GM12801 (cell line): Measurements from ENCODE around the gene INTU.

ENCODE experiments used
- TF ChIP-seq, protein P1 (sequence below): IDR thresholded peaks from one replicate; pipeline ENCODE4 v1.5.1; 2011; ENCODE audit warnings: control low read depth; ENCODE audit not compliant: insufficient read length; ENCODE audit errors: extremely low read depth

Gene INTU

DNA sequence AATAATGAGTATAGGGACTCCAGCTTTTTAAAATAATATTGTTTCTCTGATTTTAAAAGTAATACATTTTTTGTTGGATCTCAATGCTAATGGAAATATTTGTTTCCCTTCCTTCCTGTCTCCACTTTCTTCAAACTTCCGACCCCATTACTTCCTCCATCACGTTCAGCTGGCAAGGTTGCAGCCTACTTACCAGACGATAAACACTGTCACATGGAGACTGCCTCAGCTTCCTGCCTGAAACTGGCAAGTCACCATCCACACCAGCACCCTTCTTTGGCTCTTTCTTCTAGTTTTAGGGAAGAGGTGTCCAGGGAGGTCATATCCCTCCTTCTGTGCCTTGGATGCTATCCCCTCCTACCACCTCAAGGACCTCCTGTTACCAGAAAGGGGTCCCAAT lies 3.4 kb upstream of the INTU start:
- TF ChIP-seq, protein P1, sequence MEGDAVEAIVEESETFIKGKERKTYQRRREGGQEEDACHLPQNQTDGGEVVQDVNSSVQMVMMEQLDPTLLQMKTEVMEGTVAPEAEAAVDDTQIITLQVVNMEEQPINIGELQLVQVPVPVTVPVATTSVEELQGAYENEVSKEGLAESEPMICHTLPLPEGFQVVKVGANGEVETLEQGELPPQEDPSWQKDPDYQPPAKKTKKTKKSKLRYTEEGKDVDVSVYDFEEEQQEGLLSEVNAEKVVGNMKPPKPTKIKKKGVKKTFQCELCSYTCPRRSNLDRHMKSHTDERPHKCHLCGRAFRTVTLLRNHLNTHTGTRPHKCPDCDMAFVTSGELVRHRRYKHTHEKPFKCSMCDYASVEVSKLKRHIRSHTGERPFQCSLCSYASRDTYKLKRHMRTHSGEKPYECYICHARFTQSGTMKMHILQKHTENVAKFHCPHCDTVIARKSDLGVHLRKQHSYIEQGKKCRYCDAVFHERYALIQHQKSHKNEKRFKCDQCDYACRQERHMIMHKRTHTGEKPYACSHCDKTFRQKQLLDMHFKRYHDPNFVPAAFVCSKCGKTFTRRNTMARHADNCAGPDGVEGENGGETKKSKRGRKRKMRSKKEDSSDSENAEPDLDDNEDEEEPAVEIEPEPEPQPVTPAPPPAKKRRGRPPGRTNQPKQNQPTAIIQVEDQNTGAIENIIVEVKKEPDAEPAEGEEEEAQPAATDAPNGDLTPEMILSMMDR, result no peak

- TF ChIP-seq, protein P1, result no peak
Measured at GRCh38 chr4:127630152-127630551, 2.6 kb upstream of the INTU start.

DNA sequence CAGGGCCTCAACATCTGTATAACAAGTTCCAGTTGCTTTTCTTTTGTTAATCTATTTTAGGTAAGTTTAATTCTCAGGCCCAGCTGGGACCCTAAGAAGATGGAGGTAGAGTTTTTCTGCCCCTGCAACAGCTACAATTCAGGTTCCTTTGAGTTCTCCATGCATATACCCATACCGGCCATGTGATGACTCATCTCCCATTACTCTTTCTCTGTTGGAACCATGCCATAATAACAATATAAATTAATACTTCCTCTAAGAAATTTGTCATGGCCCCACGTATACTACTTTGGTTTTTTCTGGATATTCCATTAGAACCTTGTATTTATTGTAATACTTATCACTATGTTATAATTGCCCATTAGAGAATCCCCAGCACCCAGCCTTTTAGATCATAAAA lies 1.3 kb upstream of the INTU start:
- TF ChIP-seq, protein P1, result no peak

DNA sequence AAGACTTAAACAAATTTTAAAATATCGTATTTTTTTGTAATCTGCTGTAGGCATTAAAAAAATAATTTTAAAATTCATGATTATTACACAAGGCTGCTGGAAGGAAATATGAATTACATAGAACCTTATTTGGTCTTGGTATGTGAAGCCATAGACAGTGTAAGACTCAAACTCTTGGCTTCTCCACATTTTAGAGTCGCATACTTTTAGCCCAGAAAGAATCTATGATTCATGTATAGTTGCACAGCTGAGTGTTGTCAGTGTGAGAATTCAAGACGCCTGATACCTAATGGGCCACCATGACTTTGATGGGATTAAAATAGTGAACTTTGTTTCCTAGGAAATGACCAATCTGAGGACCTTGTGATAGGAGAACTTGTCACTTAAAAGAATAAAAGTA lies 1.4 kb downstream of the INTU start:
- TF ChIP-seq, protein P1, result no peak

- TF ChIP-seq, protein P1, result no peak
Measured at GRCh38 chr4:127641524-127641923, 8.8 kb downstream of the INTU start.

DNA sequence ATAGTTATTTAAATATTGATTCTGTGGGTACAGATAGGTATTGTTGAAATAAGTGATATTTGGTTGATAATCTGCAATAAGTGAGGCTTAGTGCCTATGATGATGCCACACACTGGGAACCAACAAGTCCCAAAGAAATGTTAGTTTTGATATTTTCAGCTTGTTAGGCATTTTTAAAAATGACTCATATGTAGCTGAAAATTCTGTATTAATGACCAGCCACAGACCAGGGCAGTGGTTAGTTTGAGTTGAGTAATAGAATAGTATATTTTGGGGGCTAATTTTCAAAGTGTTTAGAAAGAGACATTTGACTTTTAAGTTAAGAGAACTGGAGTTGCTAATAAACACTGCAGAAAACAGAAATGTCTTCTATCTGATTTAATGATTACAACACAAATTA lies 9.4 kb downstream of the INTU start:
- TF ChIP-seq, protein P1, result no peak

- TF ChIP-seq, protein P1, result no peak
Measured at GRCh38 chr4:127643791-127644190, 11.0 kb downstream of the INTU start.

- TF ChIP-seq, protein P1, result no peak
Measured at GRCh38 chr4:127648061-127648460, 15.3 kb downstream of the INTU start.
